H1 (cell line): ENCODE measurements around the gene CRABP1. TPM values are rescaled to one million over a fixed set of nuclear protein-coding genes. Genes with fewer than 3 reads are reported as not detected.

Experiments used
- CTCF ChIA-PET: fragments of 300-600 bp; sonication (Branson Sonifier 250); formaldehyde crosslinking; loops from one replicate; lab custom pipeline; 2021; ENCODE audit not compliant: partially characterized antibody; lab: Charles Lee
- POLR2A ChIA-PET: fragments of 300-600 bp; sonication (Branson Sonifier 250); formaldehyde crosslinking; loops from one replicate; lab custom pipeline; 2021; ENCODE audit warnings: inconsistent platforms; ENCODE audit not compliant: partially characterized antibody; lab: Charles Lee
- DNase-seq, 2 experiments: peaks; one replicate each; pipeline versions ENCODE4 v3.0.0 to v3.0.0-alpha.2; 2010 to 2022; ENCODE audit warnings: low spot score in 2 of 2, low read depth in 1 of 2, mixed read lengths in 1 of 2
- FAIRE-seq: peaks from 2 replicates; lab custom pipeline; 2011; peaks lifted over from hg19 to GRCh38; lab: Jason Lieb, UNC
- H2AFZ ChIP-seq: 2 replicates; pipeline ENCODE4 v1.8.1; 2012; ENCODE audit warnings: low read length, inconsistent platforms
- H2AK5ac ChIP-seq: 2 replicates; pipeline ENCODE4 v1.6.1; 2013; ENCODE audit warnings: low read depth, low read length
- H2BK120ac ChIP-seq: replicated peaks from 2 replicates; pipeline ENCODE3; 2013; ENCODE audit warnings: low read depth, low read length, inconsistent platforms
- H2BK12ac ChIP-seq: 2 replicates; pipeline ENCODE4 v1.6.1; 2013; ENCODE audit warnings: low read depth, low read length
- H2BK15ac ChIP-seq: 2 replicates; pipeline ENCODE4 v1.6.1; 2013; ENCODE audit warnings: low read length
- H2BK20ac ChIP-seq: 2 replicates; pipeline ENCODE4 v1.6.1; 2013; ENCODE audit warnings: low read length
- H2BK5ac ChIP-seq: 2 replicates; pipeline ENCODE4 v1.6.1; 2013; ENCODE audit warnings: low read depth, low read length
- H3K14ac ChIP-seq: 2 replicates; pipeline ENCODE4 v1.6.1; 2013; ENCODE audit warnings: inconsistent platforms; ENCODE audit not compliant: insufficient read length
- H3K18ac ChIP-seq: 2 replicates; pipeline ENCODE4 v1.6.1; 2013; ENCODE audit warnings: low read length; ENCODE audit errors: extremely low read depth
- H3K23ac ChIP-seq: 2 replicates; pipeline ENCODE4 v1.6.1; 2013; ENCODE audit warnings: inconsistent platforms; ENCODE audit not compliant: insufficient read length
- H3K23me2 ChIP-seq: 2 replicates; pipeline ENCODE4 v1.6.1; 2013; ENCODE audit warnings: low read depth, low read length
- H3K27ac ChIP-seq: 2 replicates; pipeline ENCODE4 v1.6.1; 2011; ENCODE audit warnings: low read depth, low read length, inconsistent platforms
- H3K27me3 ChIP-seq, 4 experiments: replicated peaks in 1 of 4; 1 replicate in 1 of 4; 2 replicates in 3 of 4; pipeline versions ENCODE4 v1.6.1 to v1.8.1; 2011 to 2013; ENCODE audit warnings: low read length in 3 of 4, mild to moderate bottlenecking in 3 of 4, inconsistent platforms in 2 of 4, mixed read lengths in 2 of 4, moderate library complexity in 1 of 4; ENCODE audit not compliant: control insufficient read depth in 3 of 4, insufficient read depth in 3 of 4; ENCODE audit errors: extremely low read depth in 1 of 4
- H3K36me3 ChIP-seq, 4 experiments: 2 replicates each; pipeline versions ENCODE4 v1.6.1 to v1.8.1; 2011 to 2013; ENCODE audit warnings: mild to moderate bottlenecking in 4 of 4, low read length in 3 of 4, moderate library complexity in 2 of 4, control low read depth in 1 of 4, inconsistent platforms in 1 of 4; ENCODE audit not compliant: insufficient read depth in 4 of 4, control insufficient read depth in 2 of 4
- H3K4ac ChIP-seq: replicated peaks from 2 replicates; pipeline ENCODE3; 2013; ENCODE audit warnings: low read length, low read depth, mixed read lengths, inconsistent platforms; ENCODE audit not compliant: insufficient read length
- H3K4me1 ChIP-seq, 4 experiments: replicated peaks in 1 of 4; 1 replicate in 1 of 4; 2 replicates in 3 of 4; pipeline versions ENCODE4 v1.6.1 to v1.8.1; 2011 to 2013; ENCODE audit warnings: low read length in 3 of 4, inconsistent platforms in 2 of 4, mixed read lengths in 1 of 4; ENCODE audit not compliant: insufficient read depth in 4 of 4, control insufficient read depth in 3 of 4
- H3K4me2 ChIP-seq, 2 experiments: 2 replicates each; pipeline versions ENCODE4 v1.6.1 to v1.8.1; 2011 to 2013; ENCODE audit warnings: low read depth in 2 of 2, low read length in 2 of 2, control low read depth in 1 of 2, inconsistent platforms in 1 of 2, mild to moderate bottlenecking in 1 of 2; ENCODE audit not compliant: insufficient read depth in 1 of 2
- H3K4me3 ChIP-seq, 4 experiments: fragments of 200-600, 300-600 bp in 1 of 4; sonication (generic), shearing (Covaris generic), sonication (Bioruptor Twin) in 1 of 4; 2 replicates each; pipeline versions ENCODE4 v1.5.1 to v1.8.1; 2011 to 2016; ENCODE audit warnings: low read length in 4 of 4, low read depth in 3 of 4, control low read depth in 2 of 4, inconsistent platforms in 2 of 4, mild to moderate bottlenecking in 2 of 4, mixed read lengths in 1 of 4, moderate library complexity in 1 of 4; ENCODE audit not compliant: insufficient read depth in 2 of 4; ENCODE audit errors: extremely low read depth in 1 of 4
- H3K56ac ChIP-seq: replicated peaks from 2 replicates; pipeline ENCODE3; 2013; ENCODE audit warnings: low read depth, mild to moderate bottlenecking, mixed read lengths, low read length, inconsistent platforms; ENCODE audit not compliant: insufficient read length
- H3K79me1 ChIP-seq: 2 replicates; pipeline ENCODE4 v1.6.1; 2013; ENCODE audit warnings: low read depth, low read length, control low read depth
- H3K79me2 ChIP-seq, 2 experiments: 2 replicates each; pipeline versions ENCODE4 v1.6.1 to v1.8.1; 2012 to 2013; ENCODE audit warnings: low read length in 2 of 2, mild to moderate bottlenecking in 2 of 2, inconsistent platforms in 1 of 2; ENCODE audit not compliant: insufficient read depth in 2 of 2, control insufficient read depth in 1 of 2
- H3K9ac ChIP-seq, 4 experiments: replicated peaks in 1 of 4; 1 replicate in 1 of 4; 2 replicates in 3 of 4; pipeline versions ENCODE4 v1.6.1 to v1.8.1; 2011 to 2013; ENCODE audit warnings: low read depth in 3 of 4, low read length in 3 of 4, control low read depth in 2 of 4, mild to moderate bottlenecking in 2 of 4, moderate library complexity in 2 of 4, inconsistent platforms in 1 of 4; ENCODE audit errors: extremely low read depth in 1 of 4
- H3K9me3 ChIP-seq, 2 experiments: 2 replicates each; pipeline versions ENCODE4 v1.6.1 to v1.8.1; 2012 to 2013; ENCODE audit warnings: mild to moderate bottlenecking in 2 of 2, moderate library complexity in 2 of 2, control low read depth in 1 of 2, inconsistent platforms in 1 of 2, low read depth in 1 of 2, low read length in 1 of 2, mixed read lengths in 1 of 2; ENCODE audit not compliant: insufficient read depth in 2 of 2
- H4K20me1 ChIP-seq, 2 experiments: replicated peaks in 1 of 2; 2 replicates each; pipeline versions ENCODE3 to v1.8.1; 2011 to 2013; ENCODE audit warnings: inconsistent platforms in 2 of 2, low read length in 2 of 2, mild to moderate bottlenecking in 1 of 2; ENCODE audit not compliant: insufficient read depth in 2 of 2, control insufficient read depth in 1 of 2
- H4K5ac ChIP-seq: 2 replicates; pipeline ENCODE4 v1.6.1; 2013; ENCODE audit warnings: low read length, low read depth, mixed read lengths, inconsistent platforms; ENCODE audit not compliant: insufficient read length
- H4K8ac ChIP-seq: 2 replicates; pipeline ENCODE4 v1.8.0; 2013; ENCODE audit warnings: mild to moderate bottlenecking, moderate library complexity, low read length, inconsistent platforms; ENCODE audit not compliant: insufficient read depth; ENCODE audit errors: extremely low read depth
- H4K91ac ChIP-seq: replicated peaks from 2 replicates; pipeline ENCODE3; 2013; ENCODE audit warnings: low read length, mixed read lengths, inconsistent platforms; ENCODE audit not compliant: insufficient read length
- CHD1 ChIP-seq: IDR thresholded peaks from 2 replicates; pipeline ENCODE4 v1.6.1; 2012; ENCODE audit warnings: low read depth, low read length, improper control_type of control experiment
- GABPA ChIP-seq: IDR thresholded peaks from 2 replicates; pipeline ENCODE4 v1.6.1; 2011; ENCODE audit warnings: mild to moderate bottlenecking, low read length, moderate library complexity, borderline replicate concordance; ENCODE audit not compliant: insufficient read depth
- HDAC6 ChIP-seq: IDR thresholded peaks from one replicate; pipeline ENCODE4 v1.7.1; 2012; ENCODE audit warnings: low read depth, mild to moderate bottlenecking, inconsistent platforms, low read length, moderate library complexity
- JUND ChIP-seq: IDR thresholded peaks from 2 replicates; pipeline ENCODE4 v1.6.1; 2011; ENCODE audit warnings: mild to moderate bottlenecking, improper control_type of control experiment, low read length
- KDM5A ChIP-seq: fragments of 200-600 bp; IDR thresholded peaks from 2 replicates; pipeline ENCODE4 v1.7.1; 2012; ENCODE audit warnings: mild to moderate bottlenecking, low read length, inconsistent platforms, mixed read lengths
- POLR2A ChIP-seq, 2 experiments: IDR thresholded peaks; 1 replicate in 1 of 2; 2 replicates in 1 of 2; pipeline ENCODE4 v1.6.1; 2011; ENCODE audit warnings: low read depth in 2 of 2, low read length in 2 of 2, mild to moderate bottlenecking in 2 of 2; ENCODE audit errors: control extremely low read depth in 1 of 2
- RNF2 ChIP-seq: fragments of 200-900, 300-1000 bp; sonication (generic); IDR thresholded peaks from 2 replicates; pipeline ENCODE4 v1.7.1; 2016; ENCODE audit warnings: borderline replicate concordance, low read depth, mild to moderate bottlenecking, antibody characterized with exemption, low read length; ENCODE audit not compliant: poor library complexity, severe bottlenecking; ENCODE audit errors: missing control alignments
- SIN3A ChIP-seq, 2 experiments: IDR thresholded peaks in 1 of 2; conservative IDR thresholded peaks in 1 of 2; 2 replicates each; pipeline ENCODE4 v1.6.1; 2011 to 2012; ENCODE audit warnings: low read length in 2 of 2, improper control_type of control experiment in 1 of 2, low read depth in 1 of 2, mild to moderate bottlenecking in 1 of 2
- SP2 ChIP-seq: IDR thresholded peaks from 2 replicates; pipeline ENCODE4 v1.6.1; 2012; ENCODE audit warnings: mild to moderate bottlenecking, low read length, inconsistent platforms
- SUZ12 ChIP-seq: fragments of 200-600 bp; sonication (generic); IDR thresholded peaks from 2 replicates; pipeline ENCODE4 v1.6.1; 2012; ENCODE audit warnings: mild to moderate bottlenecking, inconsistent platforms, low read length, moderate library complexity, mixed read lengths
- TBP ChIP-seq: IDR thresholded peaks from 2 replicates; pipeline ENCODE4 v1.6.1; 2011; ENCODE audit warnings: low read depth, low read length, improper control_type of control experiment
- WGBS, 2 experiments: shearing (Covaris generic) in 1 of 2; methylation state at CpG; one replicate each; pipeline versions ENCODE4 v1.1.6 to v1.1.7; 2013 to 2015; ENCODE audit warnings: low lambda C conversion rate in 2 of 2, mixed read lengths in 2 of 2, inconsistent platforms in 1 of 2, low coverage in 1 of 2, missing lambda C conversion rate in 1 of 2; ENCODE audit not compliant: insufficient replicate concordance in 2 of 2, insufficient coverage in 1 of 2, insufficient read length in 1 of 2; ENCODE audit errors: extremely low coverage in 1 of 2, missing lambda C conversion rate in 1 of 2; 5-methylcytosine and 5-hydroxymethylcytosine counted together
- polyA plus RNA-seq, 7 experiments: library from polyadenylated mRNA; depleted of rRNA in 3 of 7; stranded (reverse) in 5 of 7; unstranded in 2 of 7; fragments of >200 nt in 5 of 7; fragments of 200-250 nt in 2 of 7; gene quantifications; 1 replicate in 5 of 7; 2 replicates in 1 of 7; 4 replicates in 1 of 7; pipeline versions ENCODE4 v1.2.1 to v1.2.3, GENCODE V29; 2011 to 2013; ENCODE audit warnings: missing spikeins in 2 of 7, mixed read lengths in 2 of 7
- total RNA-seq: library from RNA; stranded (reverse); fragmentation: NEBNext Ultra II Directional; extraction: Animal tissue kit (Norgen Biotek cat#: 25700); gene quantifications from 2 replicates; pipeline ENCODE4 v1.2.1, GENCODE V29; 2021

Gene CRABP1
- total and polyA plus RNA-seq, 2 of the 8 experiments (the other 6 are each of a cell fraction or from before 2014, with no cell fraction given): 385 to 655 TPM

DNA sequence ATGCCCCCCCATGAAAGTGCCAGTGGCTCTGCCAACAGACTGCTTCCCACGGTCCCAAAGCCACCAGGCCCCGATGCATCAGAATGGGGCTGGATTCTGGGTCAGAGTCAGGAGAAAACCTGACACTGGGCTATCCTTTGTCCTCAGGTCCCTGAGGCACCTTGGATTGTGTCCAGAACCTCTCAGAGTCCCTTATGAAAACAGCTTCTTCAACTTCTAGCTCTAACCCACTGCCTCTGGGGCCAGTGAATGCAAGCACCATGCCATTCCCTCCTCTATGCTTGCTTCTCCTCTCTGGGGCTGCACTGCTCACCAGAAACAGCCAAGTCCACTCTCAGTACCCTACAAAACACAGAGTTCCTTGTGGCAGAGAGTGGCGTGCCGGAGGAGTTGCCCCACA is 9.9 kb downstream of the CRABP1 start:
- no peak overlapping the region for H2BK20ac ChIP-seq
- H4K8ac ChIP-seq: no peak overlapping the region
- DNase-seq (no peak), FAIRE-seq (no peak)
- no peaks in the 10 kb centered on the region for H3K23me2 ChIP-seq
- no peak overlapping the region for H3K4me2 ChIP-seq
- H3K4me1 ChIP-seq: peaks cover 0 to 3% (median 0%) of the 10 kb centered on the region in 4 experiments; a peak in 1 of 7 replicates
- TF ChIP-seq SP2 (no peak), TBP (no peak), SIN3A (conservative IDR thresholded peaks at IDR 0.05 in 1 of 2, IDR thresholded peaks at IDR 0.05 in 1 of 2; ENCODE audit: low read depth in 1 of 2, low read length in 2 of 2) (no peak), POLR2A (IDR thresholded peaks at IDR 0.05; ENCODE audit: control extremely low read depth in 1 of 2, low read depth in 2 of 2, low read length in 2 of 2) (no peak), JUND (no peak), KDM5A (no peak), HDAC6 (no peak), GABPA (no peak), CHD1 (no peak), RNF2 (no peak), SUZ12 (no peak)
- no peaks in the 10 kb centered on the region for H3K79me2 ChIP-seq
- no peak overlapping the region for H3K4me3 ChIP-seq
- ChIA-PET CTCF (interaction anchor here (1.0 to 1.2 kb wide), 2 partner anchors 26 to 47 kb away, joined by 3 read pairs; no protein-coding TSS in a partner anchor), POLR2A (interaction anchor here (1.8 kb wide), 1 partner anchor 10 kb away, joined by 6 read pairs; the partner anchor contains the start of gene CRABP1)
- no peak overlapping the region for H3K27ac ChIP-seq
- no peaks in the 10 kb centered on the region for H3K9me3 ChIP-seq
- no peak overlapping the region for H2BK12ac ChIP-seq
- H3K36me3 ChIP-seq: peaks cover under 1 to 37% (median 18%) of the 10 kb centered on the region in 4 experiments; a peak in 7 of 8 replicates
- no peak overlapping the region for H3K18ac ChIP-seq
- H2AK5ac ChIP-seq: no peak overlapping the region
- H2BK120ac ChIP-seq: no peak overlapping the region
- no peak overlapping the region for H3K56ac ChIP-seq
- WGBS, 2 experiments: 65% methylated on average over 4 of the region's 4 CpGs; no CpG with 5 or more reads in 1 of the 2 experiments
- no peaks in the 10 kb centered on the region for H3K27me3 ChIP-seq
- no peak overlapping the region for H4K91ac ChIP-seq
- H4K5ac ChIP-seq: no peak overlapping the region
- H3K79me1 ChIP-seq: no peaks in the 10 kb centered on the region
- H2BK15ac ChIP-seq: no peak overlapping the region
- H3K4ac ChIP-seq: no peak overlapping the region
- H4K20me1 ChIP-seq: no peaks in the 10 kb centered on the region
- no peak overlapping the region for H3K14ac ChIP-seq
- no peak overlapping the region for H2AFZ ChIP-seq
- no peak overlapping the region for H3K9ac ChIP-seq
- H3K23ac ChIP-seq: no peak overlapping the region
- no peak overlapping the region for H2BK5ac ChIP-seq
